Mucosa of descending colon (tissue), 3 donors: ENCODE results near the gene TNRC6A. TPM values are rescaled to one million over a fixed set of nuclear protein-coding genes. Genes with fewer than 3 reads are reported as not detected.

Source experiments
- ATAC-seq: fragments of 200-7000 bp; cut with Tn5 transposase; one replicate; pipeline ENCODE4 v1.9.1; 2020; ENCODE audit warnings: mild to moderate bottlenecking, moderate library complexity
- DNase-seq, 3 donors: peaks; one replicate each; pipeline ENCODE4 v3.0.0-alpha.2; 2020
- H3K36me3 ChIP-seq: fragments of 200-600 bp; one replicate; pipeline ENCODE4 v1.8.0; 2021; ENCODE audit warnings: low read depth, mild to moderate bottlenecking
- H3K4me1 ChIP-seq: fragments of 200-600 bp; one replicate; pipeline ENCODE4 v1.8.0; 2021; ENCODE audit warnings: low read depth, mild to moderate bottlenecking
- H3K4me3 ChIP-seq: fragments of 200-600 bp; one replicate; pipeline ENCODE4 v1.8.0; 2021; ENCODE audit warnings: mild to moderate bottlenecking
- H3K9me3 ChIP-seq: fragments of 200-600 bp; one replicate; pipeline ENCODE4 v1.8.0; 2021; ENCODE audit warnings: mild to moderate bottlenecking
- intact Hi-C, 2 donors: fragments of 100-400 bp; cut with DNase I in 1 of 2; cut with micrococcal nuclease in 1 of 2; formaldehyde crosslinking; loops; one replicate each; pipeline versions ENCODE4 v1.11.0 to v1.11.1; 2022; cut with DNase I, micrococcal nuclease
- total RNA-seq, 3 donors: library from RNA; stranded (reverse); fragmentation: NEBNext Ultra II Directional in 2 of 3; extraction: Animal tissue kit (Norgen Biotek cat#: 25700) in 2 of 3; gene quantifications; one replicate each; pipeline versions ENCODE4 v1.2.1 to v1.2.4, GENCODE V29; 2021 to 2023
- TF ChIP-seq, protein P1 (sequence below): fragments of 200-600 bp; IDR thresholded peaks from one replicate; pipeline ENCODE4 v1.8.0; 2022; ENCODE audit warnings: antibody characterized with exemption, mild to moderate bottlenecking
- donor health status: DM: no; HTN: no; CAD: no; lungs with moderate emphysema.
- donor health status: DM: no; HTN: no; CAD: no.
- donor health status: DM: no; HTN: yes; CAD: no.

Gene TNRC6A
- total RNA-seq, 3 donors from 2014 or later = 40.5 to 83.7 (median 47.8) TPM

DNA sequence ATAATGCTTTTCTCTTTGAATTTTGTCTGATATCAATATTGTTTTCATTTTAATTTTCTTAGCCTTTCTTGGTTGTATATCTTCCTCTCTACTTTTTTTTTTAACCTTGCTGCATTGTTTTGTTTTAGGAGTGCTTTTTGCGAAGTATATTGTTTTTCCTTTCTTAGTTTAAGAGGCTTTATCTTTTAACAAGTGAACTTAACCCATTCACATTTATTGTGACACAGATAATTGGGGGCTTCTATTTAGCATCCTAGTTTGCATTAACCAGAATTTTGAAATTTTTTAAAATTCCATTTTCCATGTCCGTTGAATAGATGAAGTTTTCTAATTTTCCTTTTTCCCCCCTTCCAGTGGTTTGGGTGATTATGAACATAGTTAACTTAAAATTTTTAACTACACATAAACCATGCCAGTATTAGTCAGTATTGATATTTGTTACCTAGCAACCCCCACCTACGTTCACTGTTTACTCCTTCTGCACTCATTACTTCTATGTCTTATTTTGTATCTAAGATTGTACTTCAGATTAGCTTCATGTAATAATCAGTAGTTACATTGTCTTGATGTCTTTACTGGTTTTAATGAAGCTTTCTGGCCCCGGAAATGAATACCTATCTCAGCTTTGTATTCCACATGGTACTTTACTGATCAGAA lies 44.4 kb downstream of the TNRC6A start:
- H3K4me3 ChIP-seq = no peak overlapping the region
- TF ChIP-seq, protein P1, sequence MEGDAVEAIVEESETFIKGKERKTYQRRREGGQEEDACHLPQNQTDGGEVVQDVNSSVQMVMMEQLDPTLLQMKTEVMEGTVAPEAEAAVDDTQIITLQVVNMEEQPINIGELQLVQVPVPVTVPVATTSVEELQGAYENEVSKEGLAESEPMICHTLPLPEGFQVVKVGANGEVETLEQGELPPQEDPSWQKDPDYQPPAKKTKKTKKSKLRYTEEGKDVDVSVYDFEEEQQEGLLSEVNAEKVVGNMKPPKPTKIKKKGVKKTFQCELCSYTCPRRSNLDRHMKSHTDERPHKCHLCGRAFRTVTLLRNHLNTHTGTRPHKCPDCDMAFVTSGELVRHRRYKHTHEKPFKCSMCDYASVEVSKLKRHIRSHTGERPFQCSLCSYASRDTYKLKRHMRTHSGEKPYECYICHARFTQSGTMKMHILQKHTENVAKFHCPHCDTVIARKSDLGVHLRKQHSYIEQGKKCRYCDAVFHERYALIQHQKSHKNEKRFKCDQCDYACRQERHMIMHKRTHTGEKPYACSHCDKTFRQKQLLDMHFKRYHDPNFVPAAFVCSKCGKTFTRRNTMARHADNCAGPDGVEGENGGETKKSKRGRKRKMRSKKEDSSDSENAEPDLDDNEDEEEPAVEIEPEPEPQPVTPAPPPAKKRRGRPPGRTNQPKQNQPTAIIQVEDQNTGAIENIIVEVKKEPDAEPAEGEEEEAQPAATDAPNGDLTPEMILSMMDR = no peak
- no peaks in the 10 kb centered on the region for H3K36me3 ChIP-seq
- H3K4me1 ChIP-seq = peaks cover 6% of the 10 kb centered on the region
- no peak for ATAC-seq
- no peaks in the 10 kb centered on the region for H3K9me3 ChIP-seq
- intact Hi-C loops = no loop called here
- no peak for DNase-seq

GRCh38 chr16:24774510-24774909 lies 45.1 kb downstream of the TNRC6A start:
- intact Hi-C loops = no loop called here
- DNase-seq (no peak), ATAC-seq (no peak)
- TF ChIP-seq, protein P1 = no peak
- no peaks in the 10 kb centered on the region for H3K36me3 ChIP-seq
- peaks cover 6% of the 10 kb centered on the region for H3K4me1 ChIP-seq
- H3K9me3 ChIP-seq = no peaks in the 10 kb centered on the region
- no peak overlapping the region for H3K4me3 ChIP-seq

DNA sequence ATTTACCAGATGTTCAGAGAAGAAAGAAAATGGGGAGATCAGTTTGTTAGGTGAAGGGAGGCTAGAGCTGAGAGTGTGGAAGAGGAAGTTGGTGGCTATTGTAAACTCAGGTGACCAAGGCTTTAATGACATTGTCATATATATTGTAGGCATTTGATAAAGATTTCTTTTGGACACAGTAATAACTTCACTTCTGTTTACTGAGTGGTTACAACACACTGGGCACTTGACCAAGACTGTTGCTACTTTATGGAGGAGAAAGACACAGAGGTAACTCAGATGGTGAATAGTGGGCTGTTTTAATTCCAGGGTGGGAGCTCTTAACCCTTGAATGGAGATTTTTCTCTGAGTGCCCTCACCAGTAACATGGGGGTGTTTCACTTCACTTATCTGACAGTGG lies 46.0 kb downstream of the TNRC6A start:
- ATAC-seq (peak; percentile 95), DNase-seq (peak in 1 of 3 donors; percentile 83)
- intact Hi-C loops = no loop called here
- Histone ChIP-seq H3K4me1 (peaks cover 6% of the 10 kb centered on the region), H3K36me3 (no peaks in the 10 kb centered on the region), H3K9me3 (no peaks in the 10 kb centered on the region), H3K4me3 (no peak overlapping the region)
- TF ChIP-seq, protein P1 = no peak

- peaks cover 6% of the 10 kb centered on the region for H3K4me1 ChIP-seq
- no peak for ATAC-seq
- H3K4me3 ChIP-seq = no peak overlapping the region
- intact Hi-C loops = no loop called here
- no peaks in the 10 kb centered on the region for H3K36me3 ChIP-seq
- no peak for DNase-seq
- no peaks in the 10 kb centered on the region for H3K9me3 ChIP-seq
- TF ChIP-seq, protein P1 = no peak
Measured at GRCh38 chr16:24776501-24777220, 47.2 kb downstream of the TNRC6A start.

DNA sequence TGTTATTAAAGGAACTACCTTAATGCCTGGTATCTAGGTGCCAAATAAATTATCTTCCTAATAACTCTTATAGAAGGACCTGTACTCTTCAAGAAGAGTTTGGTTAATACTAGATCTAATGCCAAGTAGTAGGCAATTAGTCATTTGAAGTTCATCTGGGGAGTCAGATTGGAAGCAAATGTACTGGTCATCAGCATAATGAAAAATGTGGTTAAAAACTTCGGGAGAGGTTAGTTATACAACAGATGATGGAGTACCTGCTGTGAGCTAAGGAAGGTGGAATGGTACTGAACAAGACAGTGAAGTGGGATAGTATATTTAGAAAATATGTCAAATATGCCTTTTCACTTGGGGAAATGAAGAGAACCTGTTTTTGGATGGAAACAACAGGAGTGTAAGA lies 49.2 kb downstream of the TNRC6A start:
- TF ChIP-seq, protein P1 = no peak
- intact Hi-C loops = no loop called here
- DNase-seq = no peak
- Histone ChIP-seq H3K4me3 (no peak overlapping the region), H3K4me1 (peaks cover 6% of the 10 kb centered on the region), H3K9me3 (no peaks in the 10 kb centered on the region), H3K36me3 (no peaks in the 10 kb centered on the region)
- no peak for ATAC-seq
